B cell (primary cell): ENCODE data around the gene SAT2. TPM values are rescaled to one million over a fixed set of nuclear protein-coding genes. Genes with fewer than 3 reads are reported as not detected.

Source experiments
- ATAC-seq: fragments of 200-7000 bp; cut with Tn5 transposase; one replicate; pipeline ENCODE4 v1.10.0; 2021; ENCODE audit warnings: low read depth, mild to moderate bottlenecking, moderate number of reproducible peaks, moderate library complexity
- CTCF ChIA-PET: fragments of 350-600 bp; sonication (Branson Sonifier 250); formaldehyde crosslinking; loops from one replicate; lab custom pipeline; 2021; ENCODE audit warnings: antibody characterized with exemption, inconsistent platforms; lab: Charles Lee
- POLR2A ChIA-PET: fragments of 350-600 bp; sonication (Branson Sonifier 250); formaldehyde crosslinking; loops from one replicate; lab custom pipeline; 2021; ENCODE audit warnings: antibody characterized with exemption; lab: Charles Lee
- DNase-seq: peaks from one replicate; pipeline ENCODE4 v3.0.0; 2013
- H2AFZ ChIP-seq: 2 replicates; pipeline ENCODE4 v1.6.1; 2012; ENCODE audit warnings: mild to moderate bottlenecking, low read depth, low read length; ENCODE audit not compliant: insufficient read depth, poor library complexity, severe bottlenecking
- H3K27ac ChIP-seq, 2 donors: 1 replicate in 1 of 2; 2 replicates in 1 of 2; pipeline ENCODE4 v1.5.1; 2012 to 2013; ENCODE audit warnings: low read length in 2 of 2, mild to moderate bottlenecking in 2 of 2, moderate library complexity in 1 of 2
- H3K27me3 ChIP-seq, 4 experiments: fragments of 200-600 bp in 1 of 4; sonication (generic) in 1 of 4; replicated peaks in 1 of 4; 1 replicate in 2 of 4; 2 replicates in 2 of 4; pipeline versions ENCODE4 v1.6.1 to v1.7.0; 2013 to 2016; ENCODE audit warnings: low read length in 3 of 4, mild to moderate bottlenecking in 2 of 4, mixed read lengths in 1 of 4, moderate library complexity in 1 of 4; ENCODE audit not compliant: insufficient read depth in 4 of 4, control insufficient read depth in 3 of 4; ENCODE audit errors: control extremely low read depth in 1 of 4
- H3K36me3 ChIP-seq, 2 experiments: replicated peaks in 1 of 2; 1 replicate in 1 of 2; 2 replicates in 1 of 2; pipeline versions ENCODE4 v1.6.1 to v1.7.1; 2013; ENCODE audit warnings: low read length in 1 of 2; ENCODE audit not compliant: insufficient read depth in 2 of 2, control insufficient read depth in 1 of 2; ENCODE audit errors: control extremely low read depth in 1 of 2, extremely low read depth in 1 of 2
- H3K4me1 ChIP-seq, 2 donors: fragments of 200-600 bp in 1 of 2; sonication (generic) in 1 of 2; 1 replicate in 1 of 2; 2 replicates in 1 of 2; pipeline versions ENCODE4 v1.5.1 to v1.6.1; 2013 to 2017; ENCODE audit warnings: low read length in 2 of 2; ENCODE audit not compliant: control insufficient read depth in 2 of 2, insufficient read depth in 2 of 2
- H3K4me2 ChIP-seq: replicated peaks from 2 replicates; pipeline ENCODE3; 2012; ENCODE audit warnings: mild to moderate bottlenecking, low read depth, low read length; ENCODE audit not compliant: poor library complexity, severe bottlenecking
- H3K4me3 ChIP-seq, 5 experiments: fragments of 200-600 bp in 1 of 5; sonication (generic) in 1 of 5; 1 replicate in 3 of 5; 2 replicates in 2 of 5; pipeline versions ENCODE4 v1.5.1 to v1.7.0; 2011 to 2016; ENCODE audit warnings: low read length in 4 of 5, mild to moderate bottlenecking in 4 of 5, low read depth in 2 of 5, control low read depth in 1 of 5, moderate library complexity in 1 of 5; ENCODE audit not compliant: insufficient read depth in 1 of 5; ENCODE audit errors: control extremely low read depth in 1 of 5, extremely low read depth in 1 of 5
- H3K79me2 ChIP-seq: fragments of 200-600 bp; sonication (generic); one replicate; pipeline ENCODE4 v1.6.0; 2016; ENCODE audit warnings: low read length; ENCODE audit not compliant: control insufficient read depth, insufficient read depth
- H3K9ac ChIP-seq: fragments of 200-600 bp; sonication (generic); 2 replicates; pipeline ENCODE4 v1.6.1; 2017; ENCODE audit warnings: mild to moderate bottlenecking, low read length, moderate library complexity
- H3K9me3 ChIP-seq, 3 donors: one replicate each; pipeline versions ENCODE4 v1.6.1 to v1.7.1; 2013; ENCODE audit warnings: low read length in 2 of 3; ENCODE audit not compliant: control insufficient read depth in 2 of 3, insufficient read depth in 1 of 3; ENCODE audit errors: control extremely low read depth in 1 of 3
- H4K20me1 ChIP-seq: 2 replicates; pipeline ENCODE4 v1.6.0; 2012; ENCODE audit warnings: mild to moderate bottlenecking, low read length; ENCODE audit not compliant: insufficient read depth, control insufficient read depth, poor library complexity, severe bottlenecking
- H3K27ac Mint-ChIP-seq: one replicate; pipeline ENCODE4 v1.8.0; 2021; ENCODE audit warnings: mixed read lengths
- H3K27me3 Mint-ChIP-seq: one replicate; pipeline ENCODE4 v1.8.0; 2021; ENCODE audit warnings: mixed read lengths
- H3K4me1 Mint-ChIP-seq: one replicate; pipeline ENCODE4 v1.8.0; 2021; ENCODE audit warnings: mixed read lengths
- H3K4me3 Mint-ChIP-seq: one replicate; pipeline ENCODE4 v1.8.0; 2021; ENCODE audit warnings: mixed read lengths
- H3K9me3 Mint-ChIP-seq: one replicate; pipeline ENCODE4 v1.8.0; 2022; ENCODE audit warnings: mixed read lengths; ENCODE audit not compliant: insufficient read depth
- EZH2 ChIP-seq: IDR thresholded peaks from 2 replicates; pipeline ENCODE4 v1.6.1; 2012; ENCODE audit warnings: borderline replicate concordance, low read depth, mild to moderate bottlenecking, moderate library complexity, low read length; ENCODE audit not compliant: insufficient read depth, poor library complexity, severe bottlenecking
- WGBS: methylation state at CpG from one replicate; pipeline ENCODE4 v1.1.5; 2013; ENCODE audit warnings: missing lambda C conversion rate; ENCODE audit not compliant: insufficient coverage; 5-methylcytosine and 5-hydroxymethylcytosine counted together
- intact Hi-C: fragments of 100-400 bp; cut with micrococcal nuclease; formaldehyde crosslinking; loops from one replicate; pipeline ENCODE4 v1.10.0; 2022
- polyA plus RNA-seq: library from polyadenylated mRNA; depleted of rRNA; stranded (reverse); fragments of >200 nt; gene quantifications from 2 replicates; pipeline ENCODE4 v1.2.3, GENCODE V29; 2012
- total RNA-seq, 2 donors: library from RNA; stranded (reverse); fragments of 120-200 nt in 1 of 2; gene quantifications; 1 replicate in 1 of 2; 2 replicates in 1 of 2; pipeline versions ENCODE4 v1.2.3 to v1.2.4, GENCODE V29; 2013 to 2022
- TF ChIP-seq, protein P1 (sequence below): fragments of 200-600 bp; IDR thresholded peaks from one replicate; pipeline ENCODE4 v1.8.0; 2022; ENCODE audit warnings: antibody characterized with exemption, mild to moderate bottlenecking

SAT2 gene
- total and polyA plus RNA-seq, 2 donors (not counting 1 experiment from before 2014, with no cell fraction given), result 33.8 to 68.8 TPM

DNA sequence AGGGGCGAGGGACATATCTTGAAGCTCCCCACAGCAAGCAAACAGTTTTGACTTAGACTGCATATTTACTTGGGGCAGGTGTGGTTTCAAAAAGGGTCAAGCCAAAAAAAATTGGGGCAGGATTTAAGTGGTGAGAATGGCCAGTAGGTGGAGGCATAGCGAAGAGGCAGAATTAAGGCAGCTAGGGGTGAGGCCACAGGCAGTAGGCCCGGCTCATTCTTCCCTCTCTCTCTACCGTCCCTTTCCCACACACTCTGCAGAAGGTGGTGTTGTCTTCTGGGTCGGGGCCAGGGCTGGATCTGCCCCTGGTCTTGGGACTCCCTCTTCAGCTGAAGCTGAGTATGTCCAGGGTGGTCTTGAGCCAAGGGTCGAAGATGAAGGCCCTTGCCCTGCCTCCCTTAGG is 4.9 kb upstream of the SAT2 start:
- Mint-ChIP-seq H3K27ac (no peak overlapping the region), H3K4me3 (no peak overlapping the region), H3K4me1 (peaks cover 4% of the 10 kb centered on the region), H3K27me3 (no peaks in the 10 kb centered on the region), H3K9me3 (no peaks in the 10 kb centered on the region)
- Histone ChIP-seq H3K4me2 (no peak overlapping the region), H3K36me3 (no peaks in the 10 kb centered on the region), H3K27me3 (no peaks in the 10 kb centered on the region), H4K20me1 (no peaks in the 10 kb centered on the region), H3K9me3 (no peaks in the 10 kb centered on the region), H3K79me2 (peaks cover 1% of the 10 kb centered on the region), H3K9ac (no peak overlapping the region), H3K27ac (no peak overlapping the region), H3K4me3 (no peak overlapping the region), H2AFZ (no peak overlapping the region), H3K4me1 (peaks cover 0 to 5% of the 10 kb centered on the region in 2 donors)
- ChIA-PET CTCF (interaction anchor here (0.7 to 4.6 kb wide), 12 partner anchors 10 to 54 kb away, joined by 3 to 35 read pairs (median 5); partner anchors contain the start of genes ATP1B2, FXR2, MPDU1 and SOX15), POLR2A (no interaction called here)
- TF ChIP-seq, protein P1, sequence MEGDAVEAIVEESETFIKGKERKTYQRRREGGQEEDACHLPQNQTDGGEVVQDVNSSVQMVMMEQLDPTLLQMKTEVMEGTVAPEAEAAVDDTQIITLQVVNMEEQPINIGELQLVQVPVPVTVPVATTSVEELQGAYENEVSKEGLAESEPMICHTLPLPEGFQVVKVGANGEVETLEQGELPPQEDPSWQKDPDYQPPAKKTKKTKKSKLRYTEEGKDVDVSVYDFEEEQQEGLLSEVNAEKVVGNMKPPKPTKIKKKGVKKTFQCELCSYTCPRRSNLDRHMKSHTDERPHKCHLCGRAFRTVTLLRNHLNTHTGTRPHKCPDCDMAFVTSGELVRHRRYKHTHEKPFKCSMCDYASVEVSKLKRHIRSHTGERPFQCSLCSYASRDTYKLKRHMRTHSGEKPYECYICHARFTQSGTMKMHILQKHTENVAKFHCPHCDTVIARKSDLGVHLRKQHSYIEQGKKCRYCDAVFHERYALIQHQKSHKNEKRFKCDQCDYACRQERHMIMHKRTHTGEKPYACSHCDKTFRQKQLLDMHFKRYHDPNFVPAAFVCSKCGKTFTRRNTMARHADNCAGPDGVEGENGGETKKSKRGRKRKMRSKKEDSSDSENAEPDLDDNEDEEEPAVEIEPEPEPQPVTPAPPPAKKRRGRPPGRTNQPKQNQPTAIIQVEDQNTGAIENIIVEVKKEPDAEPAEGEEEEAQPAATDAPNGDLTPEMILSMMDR, result peak; percentile 18
- TF ChIP-seq EZH2, result no peak
- ATAC-seq (peak; percentile 12), DNase-seq (peak; percentile 61)
- intact Hi-C loops, result loop anchor here (1.0 kb wide), 1 partner anchor 56 kb away; the partner anchor contains the start of gene WRAP53
- WGBS, result 48% methylated on average over 3 of the region's 6 CpGs
